Stimulated activated naive CD8-positive, alpha-beta T cell treated with anti-CD3 and anti-CD28 coated beads, Interleukin-15, amount 100 ng/mL, for 72 hours (primary cell): ENCODE measurements around the gene ANKFN1.
A peak's percentile ranks its signal among the peaks of the same experiment; 100 is the strongest.

Experiments used
- ATAC-seq: fragments of 150-1000 bp; cut with Tn5 transposase; 2 replicates; pipeline ENCODE4 v1.10.0; 2021; ENCODE audit warnings: mild to moderate bottlenecking, moderate library complexity
- DNase-seq, 2 donors: peaks; one replicate each; pipeline ENCODE4 v3.0.0; 2021 to 2022
- H3K27ac Mint-ChIP-seq, 2 donors: one replicate each; pipeline ENCODE4 v1.8.0; 2022; ENCODE audit warnings: mild to moderate bottlenecking in 2 of 2, mixed read lengths in 2 of 2, moderate library complexity in 2 of 2
- H3K27me3 Mint-ChIP-seq: one replicate; pipeline ENCODE4 v1.8.0; 2022; ENCODE audit warnings: mixed read lengths
- H3K4me1 Mint-ChIP-seq: one replicate; pipeline ENCODE4 v1.8.0; 2022; ENCODE audit warnings: mild to moderate bottlenecking, mixed read lengths
- H3K4me3 Mint-ChIP-seq, 2 donors: one replicate each; pipeline ENCODE4 v1.8.0; 2022; ENCODE audit warnings: mild to moderate bottlenecking in 2 of 2, mixed read lengths in 2 of 2, moderate library complexity in 1 of 2
- H3K9me3 Mint-ChIP-seq, 2 donors: one replicate each; pipeline ENCODE4 v1.8.0; 2022; ENCODE audit warnings: mixed read lengths in 2 of 2

Gene ANKFN1

DNA sequence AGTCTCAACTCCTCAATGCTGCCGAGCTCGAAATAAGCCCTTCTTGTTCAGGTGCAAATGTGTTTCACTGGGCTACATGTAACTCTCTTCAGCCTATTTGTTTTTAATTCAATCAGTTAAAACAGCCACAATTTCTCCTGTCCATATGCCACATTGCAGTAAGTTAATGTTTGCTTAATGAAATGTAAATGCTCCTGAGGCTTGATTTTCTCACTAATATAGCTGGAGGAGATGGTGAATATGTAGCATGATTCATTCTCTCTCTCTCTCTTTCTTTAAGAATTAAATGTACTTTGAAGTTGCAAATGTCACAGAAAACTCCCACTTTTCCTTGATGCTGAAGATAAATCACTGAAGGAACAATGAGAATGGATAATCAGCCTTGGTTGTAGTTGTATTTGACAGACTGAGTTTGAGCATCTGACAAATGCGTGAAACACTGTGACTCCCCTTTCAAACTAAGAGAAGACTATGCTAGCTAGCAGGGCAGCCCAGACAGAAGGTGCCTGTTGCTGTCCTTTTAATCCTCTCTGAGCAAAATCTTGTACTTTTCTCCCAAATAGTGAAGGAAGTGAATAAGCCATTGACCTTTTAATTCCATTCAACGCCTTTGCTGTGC, 161.8 kb downstream of the ANKFN1 start:
- no peak for ATAC-seq
- H3K4me3 Mint-ChIP-seq, result no peak overlapping the region
- H3K27ac Mint-ChIP-seq, result no peak overlapping the region
- no peaks in the 10 kb centered on the region for H3K27me3 Mint-ChIP-seq
- no peak for DNase-seq
- H3K9me3 Mint-ChIP-seq, result no peaks in the 10 kb centered on the region
- no peaks in the 10 kb centered on the region for H3K4me1 Mint-ChIP-seq

- no peaks in the 10 kb centered on the region for H3K9me3 Mint-ChIP-seq
- H3K4me3 Mint-ChIP-seq, result no peak overlapping the region
- DNase-seq, result no peak
- no peaks in the 10 kb centered on the region for H3K4me1 Mint-ChIP-seq
- no peak overlapping the region for H3K27ac Mint-ChIP-seq
- H3K27me3 Mint-ChIP-seq, result no peaks in the 10 kb centered on the region
- ATAC-seq, result no peak
Measured at GRCh38 chr17:56316604-56317003, 163.3 kb downstream of the ANKFN1 start.

GRCh38 chr17:56317351-56318208, 164.3 kb downstream of the ANKFN1 start:
- Mint-ChIP-seq H3K9me3 (no peaks in the 10 kb centered on the region), H3K27ac (no peak overlapping the region), H3K4me3 (no peak overlapping the region), H3K4me1 (no peaks in the 10 kb centered on the region), H3K27me3 (no peaks in the 10 kb centered on the region)
- ATAC-seq (no peak), DNase-seq (no peak)

DNA sequence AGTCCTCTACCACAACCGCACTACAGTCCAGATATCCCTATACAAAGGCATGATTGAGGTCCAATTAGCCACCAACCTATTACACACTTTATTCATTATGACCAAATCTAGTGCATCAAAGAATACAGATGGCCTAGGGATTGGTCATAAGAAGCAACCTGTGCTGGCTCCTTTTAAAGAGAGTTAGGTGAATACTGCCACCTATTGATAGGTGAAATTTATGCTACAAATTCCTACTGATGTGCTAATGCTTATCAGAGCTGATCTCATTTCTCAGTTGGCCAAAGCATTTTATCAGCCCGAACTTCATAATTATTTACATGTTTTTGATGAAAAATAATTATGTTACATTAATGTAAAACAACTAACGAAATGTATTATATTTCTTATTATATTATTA, 166.3 kb downstream of the ANKFN1 start:
- no peaks in the 10 kb centered on the region for H3K4me1 Mint-ChIP-seq
- peak in 1 of 2 donors; percentile 3 for DNase-seq
- no peak overlapping the region for H3K27ac Mint-ChIP-seq
- ATAC-seq, result peak; percentile 73
- H3K4me3 Mint-ChIP-seq, result no peak overlapping the region
- no peaks in the 10 kb centered on the region for H3K27me3 Mint-ChIP-seq
- H3K9me3 Mint-ChIP-seq, result no peaks in the 10 kb centered on the region

GRCh38 chr17:56320443-56320842, 167.2 kb downstream of the ANKFN1 start:
- H3K4me1 Mint-ChIP-seq, result no peaks in the 10 kb centered on the region
- ATAC-seq (no peak), DNase-seq (no peak)
- no peak overlapping the region for H3K4me3 Mint-ChIP-seq
- no peaks in the 10 kb centered on the region for H3K27me3 Mint-ChIP-seq
- no peaks in the 10 kb centered on the region for H3K9me3 Mint-ChIP-seq
- H3K27ac Mint-ChIP-seq, result no peak overlapping the region

DNA sequence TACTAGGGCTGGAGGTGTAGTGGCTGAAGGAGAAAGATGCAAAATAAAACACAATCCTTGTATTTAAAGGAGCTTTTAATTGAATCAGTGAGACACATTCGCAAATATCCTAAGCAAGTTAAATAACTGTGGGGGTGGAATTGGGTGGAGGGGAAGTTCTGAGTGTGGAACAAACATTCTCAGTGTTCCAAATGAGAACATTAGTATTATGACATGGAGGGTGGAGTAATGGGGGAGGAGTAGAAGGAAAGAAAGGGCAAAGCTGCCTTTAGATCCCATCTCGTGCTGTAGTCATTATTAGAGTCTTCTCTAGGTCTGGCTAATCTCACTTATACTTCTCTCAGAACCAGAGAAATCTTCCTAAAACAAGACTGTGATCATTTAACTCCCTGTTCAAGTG, 169.7 kb downstream of the ANKFN1 start:
- Mint-ChIP-seq H3K9me3 (no peaks in the 10 kb centered on the region), H3K4me3 (no peak overlapping the region), H3K4me1 (no peaks in the 10 kb centered on the region), H3K27ac (no peak overlapping the region), H3K27me3 (no peaks in the 10 kb centered on the region)
- DNase-seq, result no peak
- no peak for ATAC-seq

GRCh38 chr17:56324676-56325075, 171.4 kb downstream of the ANKFN1 start:
- H3K27me3 Mint-ChIP-seq, result no peaks in the 10 kb centered on the region
- H3K4me1 Mint-ChIP-seq, result no peaks in the 10 kb centered on the region
- no peak overlapping the region for H3K4me3 Mint-ChIP-seq
- DNase-seq (no peak), ATAC-seq (no peak)
- H3K27ac Mint-ChIP-seq, result no peak overlapping the region
- no peaks in the 10 kb centered on the region for H3K9me3 Mint-ChIP-seq

DNA sequence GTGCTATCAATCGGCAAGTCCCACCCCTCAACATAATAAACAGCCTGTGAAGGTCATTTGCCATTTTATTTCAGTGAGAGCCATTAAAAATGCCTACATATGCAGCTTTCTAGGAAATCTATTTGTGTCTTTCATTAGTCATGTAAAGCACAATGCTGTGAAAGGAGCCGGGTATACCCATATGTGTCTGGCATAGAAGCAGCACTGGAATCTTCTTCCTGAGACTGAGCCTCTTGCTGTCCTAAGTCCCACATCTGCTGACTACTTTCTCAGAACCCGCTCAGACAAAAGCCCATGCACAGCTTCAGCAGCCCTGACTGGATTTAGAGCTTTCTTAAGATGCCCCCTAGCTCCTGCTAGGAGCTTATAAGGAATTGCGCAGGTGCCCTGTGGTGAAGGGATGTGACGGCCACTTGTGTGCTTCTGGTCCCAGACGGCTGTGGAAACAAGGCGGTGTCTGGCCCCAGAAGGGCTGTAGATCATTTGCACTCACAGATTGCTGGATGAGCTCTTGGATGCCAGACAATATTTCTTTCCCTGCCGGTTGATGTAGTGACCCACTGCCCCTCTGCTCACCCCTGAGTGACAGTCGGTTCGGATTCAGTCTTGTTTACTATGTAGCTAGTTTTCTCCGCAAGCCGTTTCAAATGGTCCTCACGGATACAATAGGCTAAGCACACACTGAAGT, 172.2 kb downstream of the ANKFN1 start:
- ATAC-seq, result no peak
- no peaks in the 10 kb centered on the region for H3K27me3 Mint-ChIP-seq
- H3K27ac Mint-ChIP-seq, result no peak overlapping the region
- no peaks in the 10 kb centered on the region for H3K4me1 Mint-ChIP-seq
- H3K4me3 Mint-ChIP-seq, result no peak overlapping the region
- no peaks in the 10 kb centered on the region for H3K9me3 Mint-ChIP-seq
- no peak for DNase-seq

GRCh38 chr17:56326001-56326359, 172.7 kb downstream of the ANKFN1 start:
- Mint-ChIP-seq H3K4me1 (no peaks in the 10 kb centered on the region), H3K4me3 (no peak overlapping the region), H3K27me3 (no peaks in the 10 kb centered on the region), H3K9me3 (no peaks in the 10 kb centered on the region), H3K27ac (no peak overlapping the region)
- no peak for DNase-seq
- ATAC-seq, result no peak

DNA sequence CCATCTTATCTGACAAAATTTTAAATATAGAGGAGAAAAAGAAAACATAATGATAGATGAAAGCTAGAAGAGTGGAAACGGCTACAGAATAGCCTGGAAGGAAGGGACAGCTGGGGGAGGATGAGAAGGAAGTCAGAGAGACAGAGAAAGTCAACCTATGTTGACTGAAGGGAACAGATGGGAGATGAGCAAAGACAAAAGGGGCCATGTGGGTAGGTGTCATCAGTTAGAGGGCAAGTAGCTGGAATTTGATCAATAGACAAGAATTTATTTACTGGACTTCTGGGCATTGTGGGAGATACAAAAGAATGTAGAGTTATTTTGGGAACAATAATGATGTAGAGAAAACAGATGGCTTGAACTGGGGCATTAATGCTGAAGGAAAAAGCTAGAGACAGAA, 194.4 kb downstream of the ANKFN1 start:
- Mint-ChIP-seq H3K27ac (no peak overlapping the region), H3K27me3 (peaks cover 28% of the 10 kb centered on the region), H3K4me3 (no peak overlapping the region), H3K4me1 (no peaks in the 10 kb centered on the region), H3K9me3 (peaks cover 9 to 10% of the 10 kb centered on the region in 2 donors)
- no peak for ATAC-seq
- no peak for DNase-seq

DNA sequence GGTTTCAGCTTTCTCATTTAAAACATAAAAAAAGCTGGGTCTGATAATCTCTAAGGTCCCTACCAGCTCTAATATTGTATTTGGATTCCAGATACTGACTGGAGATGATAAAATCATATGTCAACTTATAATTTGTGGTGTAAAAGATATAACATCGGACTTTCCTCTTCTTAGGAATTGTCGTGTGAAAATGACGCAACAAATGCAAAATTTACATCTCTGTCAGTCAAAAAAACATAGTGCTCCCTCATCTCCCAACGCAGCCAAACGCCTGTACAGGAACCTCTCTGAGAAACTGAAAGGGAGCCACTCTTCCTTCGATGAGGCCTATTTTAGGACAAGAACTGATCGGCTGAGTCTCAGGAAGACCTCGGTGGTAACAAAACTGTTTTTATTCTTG, 197.3 kb downstream of the ANKFN1 start:
- H3K9me3 Mint-ChIP-seq, result no peaks in the 10 kb centered on the region
- no peak overlapping the region for H3K4me3 Mint-ChIP-seq
- peaks cover 9% of the 10 kb centered on the region for H3K27me3 Mint-ChIP-seq
- no peaks in the 10 kb centered on the region for H3K4me1 Mint-ChIP-seq
- ATAC-seq, result no peak
- no peak overlapping the region for H3K27ac Mint-ChIP-seq
- DNase-seq, result no peak

GRCh38 chr17:56351675-56352074, 198.4 kb downstream of the ANKFN1 start:
- Mint-ChIP-seq H3K27me3 (peaks cover 9% of the 10 kb centered on the region), H3K27ac (no peak overlapping the region), H3K4me1 (no peaks in the 10 kb centered on the region), H3K4me3 (no peak overlapping the region), H3K9me3 (no peaks in the 10 kb centered on the region)
- ATAC-seq (no peak), DNase-seq (no peak)

DNA sequence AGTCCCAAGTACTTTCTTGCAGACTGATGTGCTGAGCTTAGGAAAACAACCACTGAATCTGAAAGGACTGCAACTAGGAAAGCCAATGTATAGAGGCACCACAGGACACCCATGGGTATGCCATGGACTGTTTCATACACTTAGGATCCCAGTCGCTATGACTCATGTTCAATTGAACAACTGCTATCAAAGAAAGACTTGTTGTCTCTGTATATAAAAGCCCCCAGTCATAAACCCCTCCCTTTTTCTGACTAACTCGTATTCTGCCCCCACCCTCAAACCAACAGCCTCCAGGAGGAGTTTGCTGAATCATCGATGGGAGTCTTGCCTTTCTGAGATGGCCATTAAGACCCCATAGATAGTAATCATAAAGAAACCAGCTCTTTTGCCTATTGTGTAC, 205.4 kb downstream of the ANKFN1 start:
- DNase-seq (no peak), ATAC-seq (no peak)
- Mint-ChIP-seq H3K4me3 (no peak overlapping the region), H3K27me3 (peaks cover 23% of the 10 kb centered on the region), H3K9me3 (no peaks in the 10 kb centered on the region), H3K27ac (no peak overlapping the region), H3K4me1 (no peaks in the 10 kb centered on the region)

- DNase-seq (no peak), ATAC-seq (no peak)
- no peak overlapping the region for H3K27ac Mint-ChIP-seq
- no peak overlapping the region for H3K4me3 Mint-ChIP-seq
- peaks cover 23% of the 10 kb centered on the region for H3K27me3 Mint-ChIP-seq
- no peaks in the 10 kb centered on the region for H3K9me3 Mint-ChIP-seq
- no peaks in the 10 kb centered on the region for H3K4me1 Mint-ChIP-seq
Measured at GRCh38 chr17:56359518-56359917, 206.2 kb downstream of the ANKFN1 start.

DNA sequence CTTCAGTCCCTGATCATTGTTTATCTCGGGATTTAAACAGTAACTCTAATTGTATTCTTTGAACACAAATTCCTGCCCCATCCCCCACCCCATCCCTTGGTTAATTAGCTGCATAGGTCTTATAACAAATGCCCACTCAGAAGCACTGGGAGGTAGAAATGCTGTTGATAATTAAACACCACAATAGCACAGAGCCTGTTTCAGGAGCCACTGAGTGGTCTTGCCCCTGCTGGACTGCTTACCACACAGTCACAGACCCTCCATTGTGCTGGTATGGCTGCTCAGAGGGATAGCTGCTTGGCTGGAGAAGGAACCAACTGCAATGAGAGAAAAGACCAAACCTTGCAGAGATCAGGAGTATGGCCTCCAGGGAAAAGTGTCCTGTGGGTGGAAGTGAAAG, 214.1 kb downstream of the ANKFN1 start:
- Mint-ChIP-seq H3K4me3 (no peak overlapping the region), H3K4me1 (no peaks in the 10 kb centered on the region), H3K27ac (no peak overlapping the region), H3K9me3 (no peaks in the 10 kb centered on the region), H3K27me3 (no peaks in the 10 kb centered on the region)
- ATAC-seq, result no peak
- no peak for DNase-seq
